Renal cortical epithelial cell (primary cell): Measurements from ENCODE around the gene MTHFSD. TPM values are rescaled to one million over a fixed set of nuclear protein-coding genes. Genes with fewer than 3 reads are reported as not detected.
"Not testable (repeated sequence)": the region's sequence is repeated elsewhere in the genome, so short reads cannot be mapped to it uniquely, and the experiment has no call there.

Experiments used
- DNase-seq: peaks from one replicate; pipeline ENCODE4 v3.0.0-alpha.2; 2011; ENCODE audit warnings: low read depth
- total RNA-seq: library from RNA; depleted of rRNA; stranded (reverse); fragments of >200 nt; gene quantifications from 2 replicates; pipeline ENCODE4 v1.2.3, GENCODE V29; 2014

The MTHFSD gene, protein sequence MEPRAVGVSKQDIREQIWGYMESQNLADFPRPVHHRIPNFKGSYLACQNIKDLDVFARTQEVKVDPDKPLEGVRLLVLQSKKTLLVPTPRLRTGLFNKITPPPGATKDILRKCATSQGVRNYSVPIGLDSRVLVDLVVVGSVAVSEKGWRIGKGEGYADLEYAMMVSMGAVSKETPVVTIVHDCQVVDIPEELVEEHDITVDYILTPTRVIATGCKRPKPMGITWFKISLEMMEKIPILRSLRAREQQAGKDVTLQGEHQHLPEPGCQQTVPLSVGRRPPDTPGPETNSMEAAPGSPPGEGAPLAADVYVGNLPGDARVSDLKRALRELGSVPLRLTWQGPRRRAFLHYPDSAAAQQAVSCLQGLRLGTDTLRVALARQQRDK
- total RNA-seq: 7.5 and 18.5 TPM in 2 replicates

DNA sequence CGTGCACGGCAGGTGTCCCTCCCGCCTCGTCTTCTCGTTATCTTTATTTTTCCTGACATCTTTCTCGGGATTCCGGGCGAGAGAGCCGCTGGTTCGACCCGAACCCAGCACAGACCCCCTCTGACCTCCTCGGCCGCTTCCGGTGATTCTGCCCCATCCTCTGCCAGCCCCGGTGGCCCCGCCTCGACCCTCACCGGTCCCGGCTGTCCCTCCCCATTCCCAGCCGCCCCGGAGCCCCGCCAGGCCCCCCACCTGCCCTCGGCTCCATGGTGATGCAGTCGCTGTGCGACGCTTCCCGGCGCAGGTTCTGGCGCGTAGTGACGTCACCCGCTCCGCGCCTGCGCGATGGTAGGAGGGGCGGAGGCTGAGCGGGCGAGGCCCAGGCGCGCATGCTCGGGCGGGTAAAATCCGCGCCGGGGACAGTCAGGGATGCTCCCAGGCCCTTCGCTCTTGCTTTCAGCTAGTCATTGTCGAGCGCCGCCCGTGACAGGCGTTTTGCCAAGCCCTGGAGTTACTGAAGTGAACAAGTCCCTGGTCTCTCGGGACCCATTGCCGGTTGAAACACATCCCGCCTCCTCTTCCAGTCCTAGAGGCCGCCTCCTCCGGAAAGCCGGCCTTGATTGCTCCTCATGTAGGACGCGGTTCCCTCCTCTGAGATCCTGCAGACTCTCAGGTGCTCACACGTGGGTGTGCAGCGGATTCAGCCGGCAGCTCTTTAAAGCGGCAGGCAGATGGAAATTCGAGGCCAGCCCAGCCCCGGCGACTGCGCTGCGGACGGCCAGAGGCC, at the start of gene MTHFSD:
Gene MTHFSD (minus strand): TSS at position 319 of the 787 bp plus-strand sequence. CDS start 51 bp downstream, at position 268.
- DNase-seq: peak; percentile 65

DNA sequence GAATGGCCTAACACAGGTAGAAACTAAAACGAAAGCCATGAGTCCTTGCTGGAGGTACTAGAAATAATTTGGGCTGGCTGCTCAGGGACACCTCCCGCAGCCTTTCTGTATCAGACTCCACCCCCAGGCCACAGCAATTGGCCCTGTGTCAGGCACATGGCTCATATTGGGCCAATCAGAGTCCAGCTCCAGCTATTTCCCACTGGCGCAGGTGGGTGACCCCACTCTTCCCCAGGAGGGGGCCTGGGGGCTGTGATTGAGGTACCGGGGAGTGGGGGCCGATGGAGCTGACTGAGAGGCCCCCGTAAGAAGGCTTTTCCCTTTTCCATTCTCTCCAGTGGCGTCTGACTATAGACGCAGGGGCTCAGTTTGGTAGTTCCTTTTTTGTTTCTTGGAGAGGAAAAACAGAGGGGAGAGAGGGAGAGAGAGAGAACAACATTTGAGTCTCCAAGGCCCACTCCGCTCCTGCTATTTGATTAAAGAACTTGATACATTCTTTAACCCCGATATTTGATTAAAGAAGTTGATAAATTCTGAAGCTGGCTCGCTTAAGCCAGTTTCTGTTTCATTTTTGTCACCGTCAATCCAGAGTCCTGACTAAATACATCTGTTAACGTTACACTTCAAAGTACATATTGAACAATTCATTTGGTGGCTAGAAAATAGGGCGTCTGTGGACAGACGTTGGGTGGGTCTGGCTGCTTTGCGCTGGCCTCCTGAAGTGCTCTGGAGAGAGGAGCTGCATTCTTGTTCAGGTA, 49.6 kb upstream of the MTHFSD start:
- DNase-seq: no peak

DNA sequence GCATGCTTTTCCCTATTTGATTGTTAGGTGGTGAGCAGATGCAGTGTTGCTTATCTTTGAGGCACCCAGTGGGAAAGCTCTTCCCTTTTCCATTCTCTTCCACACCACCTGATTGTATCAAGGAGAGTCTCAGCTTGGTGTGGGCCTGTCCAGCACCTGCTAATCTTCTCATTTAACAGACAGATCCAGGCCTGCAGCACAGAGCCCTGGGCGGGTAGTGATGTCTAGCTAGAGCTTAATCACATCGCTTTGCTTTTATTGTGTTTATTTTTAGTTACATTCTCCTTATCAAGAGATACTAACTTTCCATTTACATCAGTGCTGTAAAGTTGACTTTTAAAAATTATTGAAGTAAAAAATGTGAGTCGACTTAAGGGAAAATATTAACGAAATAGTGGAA, 47.5 kb upstream of the MTHFSD start:
- DNase-seq: no peak

DNA sequence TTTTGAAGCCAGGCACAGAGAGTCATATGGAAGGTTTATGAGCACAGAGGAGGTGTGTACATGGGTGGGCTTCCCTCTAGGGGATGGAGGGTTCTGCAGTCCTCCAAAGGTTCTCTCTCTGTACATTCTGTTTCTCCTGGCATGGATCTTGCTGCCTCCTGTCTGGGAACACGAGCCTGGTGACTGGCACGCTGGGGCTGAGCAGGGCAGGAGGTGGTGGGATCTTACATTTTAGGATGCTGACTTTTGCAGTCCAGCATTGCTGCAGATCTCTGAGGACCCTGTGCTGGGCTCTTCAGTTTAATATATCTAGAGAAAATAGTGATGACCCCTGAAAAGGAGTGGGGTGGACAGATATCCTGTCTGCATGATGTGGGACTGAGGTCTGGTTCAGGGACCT, 46.3 kb upstream of the MTHFSD start:
- no peak for DNase-seq

DNA sequence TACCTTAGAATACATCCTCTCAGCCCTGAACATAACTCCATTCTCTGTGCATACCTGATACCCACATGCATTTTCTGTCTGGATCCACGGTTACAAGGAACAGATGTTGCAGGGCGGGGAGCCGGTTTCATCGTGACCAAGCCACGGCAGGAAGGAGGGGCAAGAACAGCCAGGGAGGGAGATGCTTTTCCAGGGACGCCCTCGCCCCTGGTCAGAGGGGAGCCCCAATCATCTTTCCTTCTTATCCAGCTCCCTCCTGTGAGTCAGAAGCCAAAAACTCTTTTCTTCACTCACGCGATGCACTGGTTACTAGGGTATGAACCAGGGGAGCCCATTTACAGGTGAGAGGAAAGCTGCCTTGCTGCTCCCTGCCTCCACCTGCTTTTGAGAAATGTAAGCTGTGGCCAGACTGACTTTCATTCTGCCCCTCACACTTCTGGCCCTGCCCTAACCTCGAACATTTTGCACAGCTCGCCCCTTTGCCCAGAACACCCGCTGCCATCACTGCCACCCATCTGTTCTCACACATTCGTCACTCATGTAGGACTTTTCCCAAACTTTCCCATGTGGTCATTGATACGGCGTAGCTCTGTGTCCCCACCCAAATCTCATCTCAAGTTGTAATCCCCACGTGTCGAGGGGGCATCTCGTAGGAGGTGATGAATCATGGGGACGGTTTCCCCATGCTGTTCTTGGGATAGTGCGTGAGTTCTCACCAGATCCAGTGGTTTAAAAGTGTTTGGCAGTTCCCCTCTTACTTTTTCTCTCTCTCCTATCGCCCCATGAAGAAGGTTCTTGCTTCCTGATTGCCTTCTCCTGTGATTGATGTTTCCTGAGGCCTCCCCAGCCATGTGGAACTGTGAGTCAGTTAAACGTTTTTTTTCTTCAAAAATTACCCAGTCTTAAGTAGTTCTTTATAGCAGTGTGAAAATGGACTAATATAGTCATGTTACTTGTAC, 43.9 kb upstream of the MTHFSD start:
- peak; percentile 31 for DNase-seq

DNA sequence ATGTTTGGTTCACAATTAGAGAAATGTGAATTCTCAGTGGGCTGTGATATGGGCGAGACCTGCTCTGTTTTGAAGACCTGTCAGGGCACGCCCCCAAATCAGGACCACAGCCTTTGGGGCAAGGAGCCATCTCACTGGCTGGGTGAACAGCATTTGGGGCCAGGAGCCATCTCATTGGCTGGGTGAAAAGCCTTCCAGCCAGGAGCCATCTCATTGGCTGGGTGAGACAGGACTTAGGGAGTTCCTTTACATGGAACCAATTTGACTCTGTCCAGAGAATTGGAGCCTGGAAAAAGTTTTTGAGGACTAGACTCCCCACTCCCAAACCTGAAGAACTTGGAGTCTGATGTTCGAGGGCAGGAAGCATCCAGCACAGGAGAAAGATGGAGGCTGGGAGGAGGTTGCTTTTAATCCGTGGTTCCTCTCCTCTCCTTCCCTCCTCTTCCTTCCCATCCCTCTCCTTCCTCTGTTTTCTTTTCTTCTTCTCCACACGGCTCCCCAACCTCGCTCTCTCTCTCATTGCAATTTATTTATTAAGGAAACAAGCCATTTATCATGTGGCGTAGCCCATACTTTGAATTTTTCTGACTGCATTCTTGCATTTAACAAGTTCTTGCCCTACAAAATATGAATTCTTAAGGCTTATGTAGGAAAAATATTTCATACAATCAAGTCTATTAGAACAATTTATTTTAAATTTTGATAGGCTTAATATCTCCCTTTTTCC, 43.0 kb upstream of the MTHFSD start:
- no peak for DNase-seq

DNA sequence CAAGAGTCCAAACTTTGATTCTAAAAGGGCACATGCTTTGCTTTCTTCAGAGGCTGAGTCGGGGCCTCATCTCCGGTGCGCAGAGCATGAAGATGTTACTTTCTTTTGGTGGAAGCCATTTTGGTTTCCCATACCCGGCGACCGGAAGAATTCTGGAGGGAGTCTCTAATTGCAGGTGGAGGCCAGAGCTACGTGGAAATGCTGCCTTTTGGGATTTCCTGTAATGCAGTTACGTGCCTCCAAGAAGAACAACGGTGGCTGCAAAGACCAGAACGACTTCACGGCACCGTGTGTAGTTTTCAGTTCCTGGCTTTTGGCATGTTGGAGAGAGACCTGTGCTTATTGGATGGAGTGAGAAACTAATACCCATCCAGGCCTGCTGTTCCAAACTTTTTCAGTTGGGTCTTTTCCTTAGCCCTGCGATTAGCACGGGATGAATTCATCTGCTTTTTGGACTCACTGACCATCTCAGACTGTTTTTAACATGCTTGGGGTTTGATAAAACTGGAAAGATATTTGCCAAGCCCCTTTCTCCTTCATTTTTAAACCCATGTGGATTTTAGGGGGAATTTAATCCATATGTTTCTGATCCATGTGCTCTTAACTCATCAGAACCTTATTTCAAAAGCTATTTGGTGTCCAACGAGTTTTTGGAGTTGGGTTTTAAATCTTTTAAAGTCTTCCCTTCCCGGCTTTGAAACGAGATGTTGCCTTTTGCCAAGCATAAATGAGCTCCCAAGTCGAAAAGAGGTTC, 42.3 kb upstream of the MTHFSD start:
- DNase-seq: no peak

DNA sequence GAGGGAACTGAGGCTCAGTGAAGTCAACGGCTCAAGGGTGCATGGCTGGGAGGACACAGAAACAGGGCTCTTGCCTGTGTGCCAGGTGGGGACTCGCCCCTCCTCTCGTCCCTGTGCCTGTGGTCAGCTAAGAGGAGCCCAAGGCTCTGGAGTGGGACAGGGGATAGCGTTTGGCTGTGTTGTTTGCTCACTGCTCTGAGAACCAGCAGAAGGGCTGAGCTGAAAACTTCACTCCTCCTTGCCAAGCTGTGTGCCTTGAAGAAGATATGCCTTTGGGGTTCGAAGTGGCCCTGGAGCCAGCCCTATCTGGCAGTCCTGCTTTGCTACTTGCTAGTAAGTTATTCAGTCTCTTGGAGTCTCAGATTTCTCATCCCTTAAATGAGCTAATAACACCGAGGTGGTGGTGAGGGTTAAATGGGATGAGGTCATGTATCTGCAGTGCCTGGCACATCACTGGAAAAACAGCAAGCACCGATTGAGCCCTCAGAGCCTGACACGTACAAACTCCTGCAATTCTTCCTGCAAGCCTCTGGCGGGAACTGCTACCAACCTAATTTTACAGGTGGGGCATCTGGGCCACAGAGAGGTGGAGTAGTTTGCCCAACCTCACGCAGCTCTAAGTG, 41.1 kb upstream of the MTHFSD start:
- DNase-seq: no peak

DNA sequence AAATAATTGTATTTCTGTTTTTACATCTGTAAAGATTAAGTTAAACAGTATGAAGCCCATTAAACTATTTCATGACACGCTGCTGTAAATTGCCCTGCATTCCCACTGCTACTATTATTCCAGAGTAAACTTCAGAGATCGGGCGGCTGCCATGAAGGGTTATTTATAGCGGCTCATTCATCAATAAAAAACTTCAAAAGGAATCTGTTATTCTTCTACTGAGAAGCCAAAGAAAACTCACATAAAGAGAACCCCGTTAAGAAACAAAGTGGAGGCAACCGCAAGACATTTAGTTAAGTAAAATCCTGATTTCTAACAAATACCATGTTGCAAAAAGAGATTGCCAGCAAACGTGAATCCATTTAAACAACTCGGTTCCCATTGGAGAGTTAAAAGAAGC, 39.7 kb upstream of the MTHFSD start:
- no peak for DNase-seq

DNA sequence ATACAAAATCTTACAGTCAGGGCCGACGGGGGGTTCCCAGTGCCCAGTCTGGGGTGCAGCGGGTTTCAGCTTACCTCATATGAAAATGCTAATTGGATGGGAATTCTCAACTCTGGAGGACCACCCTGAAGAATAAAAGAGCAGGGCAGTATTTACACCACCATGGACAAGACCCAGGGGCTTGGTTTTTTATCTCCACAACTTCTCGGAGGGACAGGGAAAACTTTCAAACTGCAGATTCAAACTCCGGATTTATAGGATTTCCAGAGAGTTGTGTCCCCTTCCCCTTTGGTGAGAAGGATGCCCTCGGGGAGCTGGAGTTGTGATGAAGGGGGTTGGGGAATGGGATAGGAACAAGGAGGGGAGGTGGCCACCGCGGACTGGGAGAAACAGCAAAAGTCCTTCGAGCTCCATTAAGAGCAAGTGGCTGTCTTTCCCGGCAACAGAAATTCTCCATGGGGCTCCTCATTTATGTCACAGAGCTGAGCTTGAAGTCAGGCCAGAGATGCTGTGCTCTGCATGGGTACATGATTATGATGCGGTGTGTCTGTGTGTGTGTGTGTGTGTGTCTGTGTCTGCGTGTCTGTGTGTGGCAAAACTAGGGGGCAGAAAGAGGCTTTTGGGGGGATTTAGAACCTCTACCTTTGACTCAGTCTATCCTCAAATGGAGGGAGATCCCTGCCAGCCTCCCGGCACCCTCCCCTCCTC, 39.0 kb upstream of the MTHFSD start:
- DNase-seq: no peak

DNA sequence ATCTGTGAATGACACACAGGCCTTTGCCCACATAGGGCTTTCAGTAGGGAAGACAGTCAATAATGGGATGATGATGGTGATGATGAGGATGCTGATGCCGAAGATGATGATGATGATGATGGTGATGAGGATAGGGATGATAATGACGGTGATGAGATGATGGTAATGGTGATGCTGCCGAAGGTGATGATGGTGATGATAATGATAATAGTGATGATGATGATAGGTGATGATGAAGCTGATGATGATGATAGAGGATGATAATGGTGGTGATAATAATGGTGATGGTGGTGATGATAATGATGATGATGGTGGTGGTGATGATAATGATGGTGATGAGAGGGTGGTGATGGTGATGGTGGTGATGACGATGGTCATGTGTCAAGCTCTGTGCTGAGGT, 36.2 kb upstream of the MTHFSD start:
- DNase-seq: no peak

DNA sequence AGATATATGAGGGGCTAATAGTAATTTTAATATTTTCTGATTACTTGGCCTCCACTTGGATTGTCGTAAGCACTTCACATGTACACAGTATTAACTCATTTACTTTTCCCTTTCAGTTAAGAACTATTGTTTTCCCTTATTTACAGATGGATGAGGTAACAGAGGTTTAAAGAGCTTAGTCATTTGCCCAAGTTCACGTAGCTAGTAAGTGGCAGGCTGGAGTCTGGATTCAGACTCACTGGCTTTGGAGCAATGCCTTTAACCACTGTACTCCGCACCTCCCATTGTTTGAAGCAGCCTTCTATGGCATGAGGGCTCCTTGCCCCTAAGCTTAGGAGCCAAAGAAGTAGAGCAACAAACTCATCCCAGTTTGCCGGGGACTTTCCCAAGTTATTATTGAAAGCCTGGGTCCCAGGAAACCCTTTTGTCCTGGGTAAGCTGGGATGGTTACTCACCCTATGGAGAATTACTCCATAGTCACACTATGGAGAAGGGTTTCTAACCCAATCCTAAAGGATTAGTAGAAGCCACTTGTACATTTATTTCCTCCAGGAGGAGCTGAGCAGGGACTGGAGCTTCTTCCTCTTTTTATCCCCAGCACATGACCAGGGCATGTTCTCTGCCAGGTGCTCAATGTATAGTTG, 35.6 kb upstream of the MTHFSD start:
- DNase-seq: peak; percentile 92

DNA sequence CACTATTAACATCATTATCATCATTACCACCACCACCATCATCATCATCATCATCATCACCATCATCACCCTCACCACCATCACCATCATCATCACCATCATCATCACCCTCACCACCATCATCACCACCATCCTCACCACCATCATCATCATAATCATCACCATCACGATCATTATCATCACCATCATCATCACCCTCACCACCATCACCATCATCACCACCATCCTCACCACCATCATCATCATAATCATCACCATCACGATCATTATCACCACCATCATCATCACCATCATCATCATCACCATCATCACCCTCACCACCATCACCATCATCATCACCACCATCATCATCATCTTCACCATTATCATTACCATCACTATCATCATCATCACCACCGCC, 32.9 kb upstream of the MTHFSD start:
- DNase-seq: not testable (repeated sequence)

DNA sequence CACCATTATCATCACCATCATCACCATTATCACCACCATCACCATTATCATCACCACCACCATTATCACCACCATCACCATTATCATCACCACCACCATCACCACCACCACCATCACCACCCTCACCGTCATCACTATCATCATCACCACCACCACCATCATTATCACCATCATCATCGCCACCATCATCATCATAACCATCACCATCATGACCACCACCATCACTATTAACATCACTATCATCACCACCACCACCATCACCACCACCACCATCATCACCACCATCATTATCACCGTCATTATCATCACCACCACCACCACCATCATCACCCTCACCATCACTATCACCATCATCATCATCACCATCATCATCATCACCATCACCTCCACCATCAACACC, 32.5 kb upstream of the MTHFSD start:
- DNase-seq: no peak

DNA sequence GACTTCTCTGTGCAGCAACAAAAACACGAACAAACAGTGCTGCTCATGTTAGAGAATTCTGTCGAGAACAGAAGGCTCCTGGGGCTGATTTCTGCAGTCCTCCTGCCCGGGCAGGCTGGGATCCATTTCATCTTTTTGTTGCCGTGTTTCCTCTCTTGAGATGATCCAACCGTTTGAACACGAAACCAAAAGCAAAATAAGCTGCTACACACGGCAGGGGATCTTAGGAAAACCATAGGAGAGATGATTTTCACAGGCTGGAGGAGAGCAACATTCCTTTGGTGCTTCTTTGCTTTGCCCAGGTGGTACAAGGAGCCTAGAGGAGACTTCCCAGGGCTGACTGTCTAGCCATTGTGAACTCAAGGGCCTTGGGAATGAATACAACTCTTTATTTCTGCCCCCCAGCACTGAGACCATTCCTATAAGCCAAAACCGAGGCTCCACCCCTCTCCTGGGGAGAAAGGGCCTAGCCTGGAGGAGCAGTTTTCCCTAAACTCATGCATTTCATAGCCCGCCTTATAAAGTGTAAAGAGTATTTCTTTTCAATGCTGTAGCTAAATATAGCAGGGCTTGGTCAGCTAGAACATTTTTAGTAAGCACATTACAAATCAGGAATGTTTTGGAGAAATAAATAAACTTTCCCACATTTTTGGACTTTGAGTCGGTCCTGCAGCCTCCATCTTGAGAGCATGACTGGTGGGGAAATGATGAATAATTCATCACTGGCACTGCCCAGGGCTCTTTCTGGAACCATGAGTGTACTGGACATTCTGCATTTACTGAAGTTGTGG, 31.0 kb upstream of the MTHFSD start:
- DNase-seq: peak; percentile 31

DNA sequence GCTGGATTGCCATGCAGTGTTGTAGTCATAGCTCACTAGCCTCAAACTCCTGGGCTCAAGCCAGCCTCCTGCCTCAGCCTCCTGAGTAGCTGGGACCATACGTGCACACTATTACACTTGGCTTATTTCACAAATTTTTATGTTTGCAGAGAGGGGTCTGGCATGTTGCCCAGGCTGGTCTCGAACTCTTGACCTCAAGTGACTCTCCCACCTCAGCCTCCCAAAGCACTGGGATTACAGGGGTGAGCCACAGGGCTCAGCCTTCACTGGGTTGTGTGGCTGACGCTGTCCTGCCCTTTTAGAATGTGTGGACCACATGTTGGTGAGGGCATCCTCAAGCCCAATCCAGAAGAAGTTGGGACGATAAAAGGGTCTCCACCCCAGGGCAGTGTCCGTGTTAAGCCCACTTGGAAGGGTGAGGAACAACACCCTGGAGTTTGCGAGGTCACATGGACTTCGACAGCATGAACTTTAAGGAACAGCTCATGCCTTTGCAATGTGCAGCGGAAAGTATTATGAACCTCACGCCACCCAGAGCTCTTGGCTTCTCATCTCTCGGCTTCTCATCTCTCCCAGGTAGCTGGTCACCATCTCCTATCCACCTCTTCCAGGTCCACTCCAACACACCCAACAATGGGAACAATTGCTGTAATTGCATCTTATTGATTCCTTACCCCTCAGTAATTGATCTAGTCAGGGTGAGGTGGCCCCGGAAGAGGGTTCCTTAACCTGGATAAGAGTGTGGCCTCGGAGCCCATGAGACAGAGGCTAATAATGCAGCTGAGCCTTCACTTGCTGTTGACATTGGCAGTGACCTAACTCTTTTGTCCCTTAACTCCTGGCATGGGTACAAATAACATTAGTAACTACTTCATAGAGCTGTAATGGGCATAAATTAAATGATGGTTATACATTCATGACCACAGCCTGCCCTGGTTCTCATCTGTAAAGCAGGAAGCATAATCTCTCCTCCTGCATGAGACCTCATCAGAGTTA, 30.0 kb upstream of the MTHFSD start:
- DNase-seq: no peak
